GM12873 (cell line): Measurements from ENCODE around the gene CA12.

Experiments used
- CTCF ChIP-seq: IDR thresholded peaks from 2 replicates; pipeline ENCODE4 v1.5.1; 2012; ENCODE audit warnings: low read depth, mild to moderate bottlenecking, moderate library complexity, low read length, control low read depth; ENCODE audit not compliant: insufficient read depth; ENCODE audit errors: missing control alignments

Gene CA12

GRCh38 chr15:63382966-63383710 lies 1.5 kb upstream of the CA12 start:
- TF ChIP-seq CTCF = no peak

DNA sequence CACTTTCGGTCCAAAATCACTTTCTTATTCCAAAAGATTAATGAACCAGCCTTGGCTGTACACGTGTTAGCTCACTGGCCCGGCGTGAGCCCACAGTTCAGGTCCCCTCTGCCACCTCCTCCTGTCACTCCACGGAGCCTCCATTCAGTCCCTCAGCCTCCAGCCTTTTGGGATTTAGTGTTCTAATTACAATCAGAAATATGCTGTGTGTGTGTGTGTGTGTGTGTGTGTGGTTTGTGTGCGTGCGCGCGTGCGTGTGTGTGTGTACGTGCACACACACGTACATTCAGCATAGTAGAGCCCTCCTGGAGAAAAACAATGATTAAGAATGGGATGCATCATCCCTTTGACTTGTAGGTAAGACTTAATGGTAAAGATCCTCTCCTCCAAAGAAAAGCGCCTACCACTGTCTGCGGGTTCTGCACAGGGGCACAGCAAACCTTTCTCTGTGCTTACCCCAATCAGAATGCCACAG lies 801 bp downstream of the CA12 start:
- no peak for TF ChIP-seq CTCF

- no peak for TF ChIP-seq CTCF
These were observed 1.4 kb downstream of the CA12 start for GRCh38 chr15:63380151-63380807.

DNA sequence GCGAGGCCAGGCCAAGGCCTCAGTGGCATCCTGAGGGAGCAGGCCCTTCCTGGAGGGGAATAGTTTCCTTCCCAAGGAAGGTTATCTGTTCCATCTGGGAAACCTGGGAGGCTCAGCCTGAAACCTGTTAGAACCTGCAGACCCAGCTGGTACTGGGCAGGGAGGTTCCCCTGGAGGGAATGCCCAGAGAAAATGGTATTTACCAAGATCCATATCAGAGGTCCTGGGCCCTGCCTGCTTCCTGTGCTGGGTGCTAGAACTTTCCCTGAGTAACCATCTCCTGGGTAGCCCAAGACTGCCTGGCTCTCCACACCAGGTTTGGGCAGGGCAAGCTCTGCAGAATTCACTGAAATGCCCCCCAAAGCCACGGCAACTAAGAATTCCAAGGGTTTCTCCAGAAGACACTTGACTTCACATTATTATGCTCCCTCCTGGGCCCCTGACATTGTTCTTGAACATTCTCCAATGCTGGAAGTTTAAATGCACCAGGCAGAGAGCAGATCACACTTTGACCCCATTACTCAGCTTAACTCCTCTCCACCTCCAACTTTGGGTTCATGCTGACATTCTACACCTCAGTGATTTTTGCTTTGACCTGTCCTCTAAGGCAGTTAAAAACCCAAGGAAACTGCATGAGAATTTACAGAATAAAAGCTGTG lies 2.0 kb downstream of the CA12 start:
- no peak for TF ChIP-seq CTCF

GRCh38 chr15:63378946-63379345 lies 2.7 kb downstream of the CA12 start:
- no peak for TF ChIP-seq CTCF

DNA sequence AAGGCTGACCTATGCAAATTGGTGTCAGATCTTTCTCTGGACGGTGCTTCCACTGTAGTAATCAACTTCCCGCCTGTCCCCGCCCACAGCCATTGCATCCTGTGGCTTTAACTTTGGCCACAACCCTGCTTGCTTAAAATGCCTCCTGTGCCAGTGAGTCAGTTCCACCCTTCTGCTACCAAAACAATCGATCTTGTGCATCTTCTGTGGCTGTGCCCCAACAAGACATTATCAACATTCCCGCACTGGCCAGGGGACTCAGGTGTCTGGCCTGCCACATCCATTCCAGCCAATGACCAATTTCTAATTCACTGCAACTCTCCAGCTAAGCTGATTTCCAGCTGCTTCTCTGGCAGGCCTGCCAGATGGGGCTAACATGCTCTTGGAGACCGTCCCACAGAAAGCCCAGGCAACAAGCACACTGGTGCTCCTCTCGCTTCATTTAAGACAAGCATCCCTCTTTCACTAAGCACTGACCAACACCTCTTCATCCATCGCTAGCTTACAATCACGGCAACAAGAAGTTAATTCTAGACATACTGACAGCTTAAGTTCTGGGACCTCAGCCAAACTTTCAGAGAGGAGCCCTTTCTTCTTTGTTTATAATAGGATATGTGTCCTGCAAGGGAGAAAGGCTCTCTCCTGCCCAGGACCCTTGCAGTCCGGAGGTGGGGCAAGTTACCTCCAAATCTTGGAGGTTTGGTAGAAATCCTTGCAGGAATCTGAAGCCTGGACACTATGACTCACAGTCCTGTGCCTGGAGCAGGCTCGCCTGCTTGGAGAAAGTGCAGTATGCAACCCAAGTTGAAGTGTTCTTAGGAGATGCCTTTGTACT lies 6.7 kb downstream of the CA12 start:
- no peak for TF ChIP-seq CTCF
